Fibroblast of lung (primary cell): ENCODE data around the gene ABCC10. TPM values are rescaled to one million over a fixed set of nuclear protein-coding genes. Genes with fewer than 3 reads are reported as not detected.

ENCODE experiments used
- DNase-seq, 2 donors: peaks; one replicate each; pipeline versions ENCODE4 v3.0.0 to v3.0.0-alpha.2; 2010; ENCODE audit warnings: low read depth in 2 of 2
- H2AFZ ChIP-seq: 2 replicates; pipeline ENCODE4 v1.5.1; 2012; ENCODE audit warnings: low read length, control low read depth, inconsistent platforms
- H3K27ac ChIP-seq: 2 replicates; pipeline ENCODE4 v1.5.1; 2011; ENCODE audit warnings: low read length, control low read depth; ENCODE audit not compliant: insufficient read depth
- H3K27me3 ChIP-seq: 2 replicates; pipeline ENCODE4 v1.5.1; 2011; ENCODE audit warnings: mild to moderate bottlenecking, low read length; ENCODE audit not compliant: control insufficient read depth, insufficient read depth
- H3K36me3 ChIP-seq: 2 replicates; pipeline ENCODE4 v1.5.1; 2011; ENCODE audit warnings: low read length; ENCODE audit not compliant: control insufficient read depth, insufficient read depth
- H3K4me1 ChIP-seq: 2 replicates; pipeline ENCODE4 v1.5.1; 2011; ENCODE audit warnings: low read length; ENCODE audit not compliant: control insufficient read depth, insufficient read depth; ENCODE audit errors: extremely low read depth
- H3K4me2 ChIP-seq: 2 replicates; pipeline ENCODE4 v1.5.1; 2011; ENCODE audit warnings: low read length, control low read depth; ENCODE audit not compliant: insufficient read depth; ENCODE audit errors: extremely low read depth
- H3K4me3 ChIP-seq, 4 experiments: fragments of 200-600 bp in 1 of 4; sonication (generic) in 1 of 4; replicated peaks in 1 of 4; 2 replicates each; pipeline ENCODE4 v1.5.1; 2011 to 2016; ENCODE audit warnings: low read length in 4 of 4, low read depth in 3 of 4, mild to moderate bottlenecking in 3 of 4, control low read depth in 2 of 4, inconsistent platforms in 1 of 4, mixed read lengths in 1 of 4; ENCODE audit not compliant: insufficient read depth in 1 of 4; ENCODE audit errors: control extremely low read depth in 1 of 4
- H3K79me2 ChIP-seq: 2 replicates; pipeline ENCODE4 v1.5.1; 2012; ENCODE audit warnings: mild to moderate bottlenecking, low read length, inconsistent platforms; ENCODE audit not compliant: control insufficient read depth, insufficient read depth
- H3K9ac ChIP-seq: 2 replicates; pipeline ENCODE4 v1.5.1; 2011; ENCODE audit warnings: mild to moderate bottlenecking, low read length, control low read depth; ENCODE audit not compliant: insufficient read depth
- H3K9me3 ChIP-seq: 2 replicates; pipeline ENCODE4 v1.5.1; 2012; ENCODE audit warnings: low read depth, low read length; ENCODE audit not compliant: control insufficient read depth, insufficient read depth
- H4K20me1 ChIP-seq: 2 replicates; pipeline ENCODE4 v1.5.1; 2011; ENCODE audit warnings: low read length; ENCODE audit not compliant: control insufficient read depth, insufficient read depth; ENCODE audit errors: extremely low read depth
- CTCF ChIP-seq, 2 donors: IDR thresholded peaks in 1 of 2; conservative IDR thresholded peaks in 1 of 2; 1 replicate in 1 of 2; 2 replicates in 1 of 2; pipeline ENCODE4 v1.5.1; 2011 to 2012; ENCODE audit warnings: low read length in 2 of 2, control low read depth in 1 of 2, inconsistent platforms in 1 of 2, low read depth in 1 of 2, mild to moderate bottlenecking in 1 of 2
- EZH2 ChIP-seq: IDR thresholded peaks from 2 replicates; pipeline ENCODE4 v1.5.1; 2012; ENCODE audit warnings: low read length, control low read depth, mild to moderate bottlenecking; ENCODE audit errors: missing control alignments
- polyA plus RNA-seq, 2 donors: library from polyadenylated mRNA; depleted of rRNA in 1 of 2; stranded (reverse) in 1 of 2; unstranded in 1 of 2; fragments of >200 nt; gene quantifications; 2 replicates each; pipeline ENCODE4 v1.2.1, GENCODE V29; 2011 to 2012; ENCODE audit warnings: missing spikeins in 1 of 2
- total RNA-seq: library from RNA; depleted of rRNA; stranded (reverse); fragments of >200 nt; gene quantifications from 2 replicates; pipeline ENCODE4 v1.2.1, GENCODE V29; 2014

ABCC10 gene
- total and polyA plus RNA-seq, 2 donors (not counting 1 experiment from before 2014, with no cell fraction given) = 8.9 to 23.1 TPM

GRCh38 chr6:43448916-43449315 lies 21.6 kb downstream of the ABCC10 start:
- no peak for DNase-seq
- H3K27ac ChIP-seq = no peak overlapping the region
- H3K9me3 ChIP-seq = no peaks in the 10 kb centered on the region
- no peak overlapping the region for H3K4me2 ChIP-seq
- H3K4me3 ChIP-seq = no peak overlapping the region
- H3K79me2 ChIP-seq = no peaks in the 10 kb centered on the region
- TF ChIP-seq EZH2 = no peak
- TF ChIP-seq CTCF (conservative IDR thresholded peaks at IDR 0.05 in 1 of 2, IDR thresholded peaks at IDR 0.05 in 1 of 2; ENCODE audit: low read depth in 1 of 2, low read length in 2 of 2) = no peak
- peaks cover 12% of the 10 kb centered on the region for H3K36me3 ChIP-seq
- H4K20me1 ChIP-seq = no peaks in the 10 kb centered on the region
- no peak overlapping the region for H2AFZ ChIP-seq
- H3K9ac ChIP-seq = no peak overlapping the region
- no peaks in the 10 kb centered on the region for H3K27me3 ChIP-seq
- no peaks in the 10 kb centered on the region for H3K4me1 ChIP-seq

- H3K4me1 ChIP-seq = peaks cover 3% of the 10 kb centered on the region
- H3K9ac ChIP-seq = no peak overlapping the region
- H4K20me1 ChIP-seq = no peaks in the 10 kb centered on the region
- no peak overlapping the region for H3K4me2 ChIP-seq
- H3K4me3 ChIP-seq = no peak overlapping the region
- H3K36me3 ChIP-seq = peaks cover 12% of the 10 kb centered on the region
- no peak for DNase-seq
- H3K27me3 ChIP-seq = no peaks in the 10 kb centered on the region
- no peak overlapping the region for H3K27ac ChIP-seq
- TF ChIP-seq EZH2 = no peak
- no peak for TF ChIP-seq CTCF (conservative IDR thresholded peaks at IDR 0.05 in 1 of 2, IDR thresholded peaks at IDR 0.05 in 1 of 2; ENCODE audit: low read depth in 1 of 2, low read length in 2 of 2)
- no peaks in the 10 kb centered on the region for H3K79me2 ChIP-seq
- no peak overlapping the region for H2AFZ ChIP-seq
- H3K9me3 ChIP-seq = no peaks in the 10 kb centered on the region
These were observed 23.4 kb downstream of the ABCC10 start for GRCh38 chr6:43450699-43451131.

DNA sequence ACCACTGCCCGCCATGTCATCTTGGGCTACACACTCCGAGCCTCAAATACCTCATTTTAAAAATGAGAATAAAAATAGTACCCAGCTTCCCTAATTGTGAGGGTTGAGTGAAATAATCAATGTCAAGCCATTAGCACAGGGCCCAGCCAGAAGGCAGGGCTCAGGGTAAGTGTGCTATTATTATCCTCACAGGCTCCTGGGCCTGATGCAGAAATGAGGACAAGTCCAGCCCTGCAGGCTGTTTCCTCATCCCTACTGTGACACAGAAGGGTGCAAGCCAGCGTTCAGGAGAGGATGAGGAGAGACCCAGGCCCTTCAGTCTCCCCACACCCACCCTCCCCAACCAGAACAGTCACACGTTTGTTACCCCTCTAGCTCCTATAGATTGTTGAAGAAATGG lies 24.0 kb downstream of the ABCC10 start:
- DNase-seq = no peak

More for the DNA sequence above, 24.0 kb downstream of the ABCC10 start:
- no peak overlapping the region for H3K9ac ChIP-seq
- no peak for TF ChIP-seq EZH2
- H3K79me2 ChIP-seq = no peaks in the 10 kb centered on the region
- H3K36me3 ChIP-seq = peaks cover 12% of the 10 kb centered on the region
- no peak overlapping the region for H3K27ac ChIP-seq
- H2AFZ ChIP-seq = no peak overlapping the region
- H3K4me1 ChIP-seq = peaks cover 3% of the 10 kb centered on the region
- no peaks in the 10 kb centered on the region for H4K20me1 ChIP-seq
- no peak overlapping the region for H3K4me2 ChIP-seq
- no peaks in the 10 kb centered on the region for H3K9me3 ChIP-seq
- H3K4me3 ChIP-seq = no peak overlapping the region
- peaks cover 3% of the 10 kb centered on the region for H3K27me3 ChIP-seq
